ENCODE results near the gene LTBP2. TPM values are rescaled to one million over a fixed set of nuclear protein-coding genes. Genes with fewer than 3 reads are reported as not detected.

The LTBP2 gene
- total and polyA plus RNA-seq, 8 donors = 2.9 to 36.2 (median 7.9) TPM

DNA sequence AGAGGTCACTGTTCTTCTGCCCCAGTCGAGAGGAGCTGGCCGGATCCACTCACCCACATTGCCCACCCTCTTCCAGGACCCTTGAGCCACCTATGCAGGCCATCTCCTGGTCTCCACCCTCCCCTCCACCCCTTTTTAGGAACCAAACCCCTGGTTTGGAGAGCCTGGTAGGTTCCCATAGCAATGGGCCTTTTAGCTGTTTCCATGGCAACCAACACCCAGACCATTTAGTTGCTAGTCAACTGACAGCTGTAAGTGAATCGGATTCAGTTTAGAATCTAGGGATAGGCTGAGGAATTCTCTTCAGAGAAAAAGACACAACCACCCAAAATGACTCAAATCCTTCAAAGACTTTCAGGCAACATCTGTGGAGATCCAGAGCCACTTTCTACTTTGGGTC lies 135.4 kb downstream of the LTBP2 start:
- no peaks in the 10 kb centered on the region for H3K4me1 ChIP-seq
- TF ChIP-seq, protein P1, sequence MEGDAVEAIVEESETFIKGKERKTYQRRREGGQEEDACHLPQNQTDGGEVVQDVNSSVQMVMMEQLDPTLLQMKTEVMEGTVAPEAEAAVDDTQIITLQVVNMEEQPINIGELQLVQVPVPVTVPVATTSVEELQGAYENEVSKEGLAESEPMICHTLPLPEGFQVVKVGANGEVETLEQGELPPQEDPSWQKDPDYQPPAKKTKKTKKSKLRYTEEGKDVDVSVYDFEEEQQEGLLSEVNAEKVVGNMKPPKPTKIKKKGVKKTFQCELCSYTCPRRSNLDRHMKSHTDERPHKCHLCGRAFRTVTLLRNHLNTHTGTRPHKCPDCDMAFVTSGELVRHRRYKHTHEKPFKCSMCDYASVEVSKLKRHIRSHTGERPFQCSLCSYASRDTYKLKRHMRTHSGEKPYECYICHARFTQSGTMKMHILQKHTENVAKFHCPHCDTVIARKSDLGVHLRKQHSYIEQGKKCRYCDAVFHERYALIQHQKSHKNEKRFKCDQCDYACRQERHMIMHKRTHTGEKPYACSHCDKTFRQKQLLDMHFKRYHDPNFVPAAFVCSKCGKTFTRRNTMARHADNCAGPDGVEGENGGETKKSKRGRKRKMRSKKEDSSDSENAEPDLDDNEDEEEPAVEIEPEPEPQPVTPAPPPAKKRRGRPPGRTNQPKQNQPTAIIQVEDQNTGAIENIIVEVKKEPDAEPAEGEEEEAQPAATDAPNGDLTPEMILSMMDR (IDR thresholded peaks at IDR 0.05) = no peak
- no peaks in the 10 kb centered on the region for H3K9me3 ChIP-seq
- 81 to 95% (median 91%) methylated on average over 3 of the region's 3 CpGs for WGBS, 5 donors
- intact Hi-C loops (cut with DNase I; ENCODE audit: low total_unique reads) = no loop called here
- no peaks in the 10 kb centered on the region for H3K27me3 ChIP-seq
- DNase-seq = no peak
- H3K36me3 ChIP-seq = peaks cover 31 to 81% (median 73%) of the 10 kb centered on the region in 4 donors
- H3K4me3 ChIP-seq = no peak overlapping the region
- H3K27ac ChIP-seq = no peak overlapping the region

- Histone ChIP-seq H3K9me3 (no peaks in the 10 kb centered on the region), H3K27ac (no peak overlapping the region), H3K4me1 (no peaks in the 10 kb centered on the region), H3K4me3 (no peak overlapping the region), H3K27me3 (no peaks in the 10 kb centered on the region), H3K36me3 (peaks cover 26 to 78% (median 73%) of the 10 kb centered on the region in 4 donors)
- DNase-seq = no peak
- 84 to 92% (median 88%) methylated on average over 3 to 4 of the region's 4 CpGs for WGBS, 5 donors
- intact Hi-C loops (cut with DNase I; ENCODE audit: low total_unique reads) = no loop called here
- TF ChIP-seq, protein P1 (IDR thresholded peaks at IDR 0.05) = no peak
- TF ChIP-seq POLR2A (IDR thresholded peaks at IDR 0.05) = no peak
- no peak for TF ChIP-seq EP300 (IDR thresholded peaks at IDR 0.05)
- TF ChIP-seq POLR2AphosphoS5 (IDR thresholded peaks at IDR 0.05) = no peak
These were observed 135.9 kb downstream of the LTBP2 start for GRCh38 chr14:74476107-74476506.

DNA sequence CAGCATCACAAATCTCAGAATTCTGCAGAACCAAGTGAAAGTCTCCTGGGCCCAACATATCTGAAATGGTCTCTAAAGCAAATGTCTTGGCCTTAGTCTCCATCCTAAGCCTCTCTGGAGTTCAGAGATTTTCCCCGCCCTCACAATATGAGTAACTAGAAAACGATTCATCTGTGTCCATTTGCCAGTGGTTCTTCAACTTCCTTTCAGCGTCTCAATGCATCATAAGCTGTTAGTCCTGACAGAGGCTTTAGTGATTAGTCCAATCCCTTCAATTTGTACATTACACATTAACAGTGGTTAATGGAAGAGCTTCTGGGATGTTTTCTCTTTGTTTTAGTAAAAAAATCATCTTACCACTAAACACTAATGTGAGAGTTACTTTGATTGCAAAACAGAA lies 136.4 kb downstream of the LTBP2 start:
- H3K4me3 ChIP-seq = no peak overlapping the region
- DNase-seq = no peak
- 52 to 79% (median 60%) methylated on average over 3 of the region's 3 CpGs for WGBS, 5 donors
- H3K27ac ChIP-seq = no peak overlapping the region
- peaks cover 21 to 78% (median 72%) of the 10 kb centered on the region in 4 donors for H3K36me3 ChIP-seq
- intact Hi-C loops (cut with DNase I; ENCODE audit: low total_unique reads) = no loop called here
- H3K9me3 ChIP-seq = no peaks in the 10 kb centered on the region
- no peaks in the 10 kb centered on the region for H3K4me1 ChIP-seq
- H3K27me3 ChIP-seq = no peaks in the 10 kb centered on the region
- no peak for TF ChIP-seq POLR2AphosphoS5 (IDR thresholded peaks at IDR 0.05)
- no peak for TF ChIP-seq EP300 (IDR thresholded peaks at IDR 0.05)

DNA sequence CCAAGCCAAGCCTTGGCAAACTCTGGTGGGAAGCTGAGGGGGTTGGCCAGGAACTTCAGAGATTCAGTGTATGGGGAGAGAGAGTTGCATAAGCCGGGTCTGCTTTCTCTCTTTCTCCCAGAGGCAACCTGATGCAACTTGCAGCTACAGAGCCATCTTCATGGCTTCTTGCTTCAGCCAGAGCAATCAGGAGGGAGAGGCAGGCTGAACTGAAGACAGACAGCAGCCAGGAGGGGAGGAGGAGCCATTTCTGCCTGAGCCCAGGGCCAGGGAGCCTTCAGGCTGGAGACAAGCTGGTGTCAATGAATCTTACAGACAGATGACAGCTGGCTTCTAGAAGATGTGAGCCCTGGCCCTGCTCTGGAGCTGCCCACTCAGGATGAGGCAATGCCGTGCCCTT lies 137.7 kb downstream of the LTBP2 start:
- TF ChIP-seq, protein P1 (IDR thresholded peaks at IDR 0.05) = no peak
- no peak for TF ChIP-seq POLR2AphosphoS5 (IDR thresholded peaks at IDR 0.05)
- no peak for TF ChIP-seq EP300 (IDR thresholded peaks at IDR 0.05)
- no peak for TF ChIP-seq POLR2A (IDR thresholded peaks at IDR 0.05)
- DNase-seq = no peak
- 76 to 95% (median 82%) methylated on average over 2 of the region's 2 CpGs for WGBS, 5 donors
- Histone ChIP-seq H3K4me3 (no peak overlapping the region), H3K4me1 (peaks cover 0 to 6% (median 0%) of the 10 kb centered on the region in 4 donors), H3K27me3 (no peaks in the 10 kb centered on the region), H3K27ac (no peak overlapping the region), H3K36me3 (peaks cover 10 to 67% (median 60%) of the 10 kb centered on the region in 4 donors), H3K9me3 (no peaks in the 10 kb centered on the region)
- intact Hi-C loops (cut with DNase I; ENCODE audit: low total_unique reads) = no loop called here

DNA sequence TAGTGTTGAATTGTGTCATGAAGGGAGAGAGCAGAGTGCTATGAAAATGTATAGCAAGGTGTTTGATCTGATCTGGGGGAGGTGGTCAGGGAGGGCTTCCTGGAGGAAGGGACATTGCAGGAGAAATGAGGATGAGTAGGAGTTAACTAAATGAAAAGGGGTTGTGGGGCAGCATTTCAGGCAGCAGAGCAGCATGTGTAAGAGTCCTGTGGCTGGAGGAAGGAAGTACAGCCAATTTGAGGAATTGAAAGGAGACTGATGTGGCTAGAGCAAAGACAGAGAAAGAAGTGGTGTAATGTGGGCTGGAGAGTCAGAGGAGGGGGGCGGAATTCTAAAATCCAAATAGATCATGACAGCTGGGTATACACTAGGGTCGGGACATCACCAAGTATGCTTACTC lies 139.4 kb downstream of the LTBP2 start:
- Histone ChIP-seq H3K9me3 (no peaks in the 10 kb centered on the region), H3K4me3 (no peak overlapping the region), H3K4me1 (peaks cover 0 to 6% (median 0%) of the 10 kb centered on the region in 4 donors), H3K36me3 (peaks cover 9 to 49% (median 47%) of the 10 kb centered on the region in 4 donors), H3K27me3 (no peaks in the 10 kb centered on the region), H3K27ac (no peak overlapping the region)
- DNase-seq = no peak
- 80 to 95% (median 83%) methylated on average over 2 of the region's 2 CpGs for WGBS, 5 donors
- intact Hi-C loops (cut with DNase I; ENCODE audit: low total_unique reads) = no loop called here
- TF ChIP-seq POLR2A (IDR thresholded peaks at IDR 0.05) (no peak), EP300 (IDR thresholded peaks at IDR 0.05) (no peak), POLR2AphosphoS5 (IDR thresholded peaks at IDR 0.05) (no peak)
- TF ChIP-seq, protein P1 (IDR thresholded peaks at IDR 0.05) = no peak

Measured in stomach (tissue), 9 donors.